DND-41 (cell line): ENCODE measurements around the gene TRAPPC2L.

Source experiments
- ATAC-seq: fragments of 200-7000 bp; cut with Tn5 transposase; 3 replicates; pipeline ENCODE4 v1.9.1; 2021; ENCODE audit warnings: low read depth; ENCODE audit not compliant: insufficient read depth
- DNase-seq: peaks from one replicate; pipeline ENCODE4 v3.0.0-alpha.2; 2020
- H2AFZ ChIP-seq: 2 replicates; pipeline ENCODE4 v1.6.0; 2012; ENCODE audit warnings: low read depth, low read length
- H3K27ac ChIP-seq: 2 replicates; pipeline ENCODE4 v1.5.1; 2012; ENCODE audit warnings: low read length, inconsistent platforms
- H3K27me3 ChIP-seq: fragments of 200-600 bp; sonication (generic); 2 replicates; pipeline ENCODE4 v1.6.0; 2012; ENCODE audit warnings: low read length, mild to moderate bottlenecking, inconsistent platforms; ENCODE audit not compliant: insufficient read depth, poor library complexity
- H3K36me3 ChIP-seq: 2 replicates; pipeline ENCODE4 v1.5.1; 2012; ENCODE audit warnings: low read length, inconsistent platforms; ENCODE audit not compliant: insufficient read depth
- H3K4me1 ChIP-seq: 2 replicates; pipeline ENCODE4 v1.5.1; 2012; ENCODE audit warnings: mild to moderate bottlenecking, low read length; ENCODE audit not compliant: insufficient read depth
- H3K4me2 ChIP-seq: 2 replicates; pipeline ENCODE4 v1.6.0; 2012; ENCODE audit warnings: mild to moderate bottlenecking, moderate library complexity, low read length, inconsistent platforms; ENCODE audit not compliant: insufficient read depth
- H3K4me3 ChIP-seq, 2 experiments: fragments of 200-600 bp in 1 of 2; shearing (Covaris generic) in 1 of 2; 2 replicates each; pipeline ENCODE4 v1.5.1; 2012 to 2016; ENCODE audit warnings: inconsistent platforms in 2 of 2, low read length in 2 of 2, mild to moderate bottlenecking in 2 of 2, low read depth in 1 of 2, moderate library complexity in 1 of 2
- H3K79me2 ChIP-seq: 2 replicates; pipeline ENCODE4 v1.6.0; 2012; ENCODE audit warnings: low read length, inconsistent platforms; ENCODE audit not compliant: insufficient read depth
- H3K9ac ChIP-seq: 2 replicates; pipeline ENCODE4 v1.6.0; 2012; ENCODE audit warnings: low read depth, mild to moderate bottlenecking, inconsistent platforms, low read length, moderate library complexity
- H3K9me3 ChIP-seq: 2 replicates; pipeline ENCODE4 v1.5.1; 2012; ENCODE audit warnings: low read length, moderate library complexity, mild to moderate bottlenecking, inconsistent platforms; ENCODE audit not compliant: insufficient read depth, severe bottlenecking
- H4K20me1 ChIP-seq: 2 replicates; pipeline ENCODE4 v1.6.0; 2012; ENCODE audit warnings: low read length; ENCODE audit not compliant: insufficient read depth
- EZH2 ChIP-seq: IDR thresholded peaks from 3 replicates; pipeline ENCODE4 v1.6.1; 2012; ENCODE audit warnings: borderline replicate concordance, low read depth, mild to moderate bottlenecking, moderate library complexity, low read length, inconsistent platforms; ENCODE audit not compliant: severe bottlenecking
- TF ChIP-seq, protein P1 (sequence below): IDR thresholded peaks from 2 replicates; pipeline ENCODE4 v1.5.1; 2012; ENCODE audit warnings: borderline replicate concordance, low read length, moderate library complexity, mild to moderate bottlenecking; ENCODE audit not compliant: poor library complexity, severe bottlenecking; ENCODE audit errors: extremely low read depth

The TRAPPC2L gene

DNA sequence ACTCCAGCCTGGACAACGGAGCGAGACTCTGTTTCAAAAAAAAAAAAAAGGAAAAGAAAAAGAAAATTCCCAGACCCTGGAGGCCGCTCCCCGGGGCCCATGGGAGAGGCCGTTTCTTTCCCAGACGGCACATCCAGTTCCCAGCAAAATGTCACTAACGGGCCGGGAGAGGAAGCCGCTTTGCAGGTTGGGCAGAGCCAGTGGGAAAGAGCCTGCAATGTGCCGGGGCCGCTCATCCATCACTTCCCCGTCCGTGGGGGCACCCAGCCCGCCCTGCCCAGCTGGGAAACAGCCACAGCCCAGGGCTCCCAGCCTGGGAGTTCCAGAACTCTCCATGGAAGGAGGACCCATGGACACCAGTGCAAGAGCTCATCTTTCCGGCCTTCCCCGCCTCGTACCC lies 51.4 kb downstream of the TRAPPC2L start:
- Histone ChIP-seq H3K4me2 (no peak overlapping the region), H3K27ac (no peak overlapping the region), H3K4me1 (no peaks in the 10 kb centered on the region), H3K4me3 (no peak overlapping the region), H3K79me2 (no peaks in the 10 kb centered on the region), H3K27me3 (no peaks in the 10 kb centered on the region), H2AFZ (no peak overlapping the region), H4K20me1 (peaks cover 11% of the 10 kb centered on the region; the same call in 1 of the 2 replicates), H3K9me3 (no peaks in the 10 kb centered on the region), H3K36me3 (no peaks in the 10 kb centered on the region), H3K9ac (no peak overlapping the region)
- no peak for TF ChIP-seq EZH2
- TF ChIP-seq, protein P1, sequence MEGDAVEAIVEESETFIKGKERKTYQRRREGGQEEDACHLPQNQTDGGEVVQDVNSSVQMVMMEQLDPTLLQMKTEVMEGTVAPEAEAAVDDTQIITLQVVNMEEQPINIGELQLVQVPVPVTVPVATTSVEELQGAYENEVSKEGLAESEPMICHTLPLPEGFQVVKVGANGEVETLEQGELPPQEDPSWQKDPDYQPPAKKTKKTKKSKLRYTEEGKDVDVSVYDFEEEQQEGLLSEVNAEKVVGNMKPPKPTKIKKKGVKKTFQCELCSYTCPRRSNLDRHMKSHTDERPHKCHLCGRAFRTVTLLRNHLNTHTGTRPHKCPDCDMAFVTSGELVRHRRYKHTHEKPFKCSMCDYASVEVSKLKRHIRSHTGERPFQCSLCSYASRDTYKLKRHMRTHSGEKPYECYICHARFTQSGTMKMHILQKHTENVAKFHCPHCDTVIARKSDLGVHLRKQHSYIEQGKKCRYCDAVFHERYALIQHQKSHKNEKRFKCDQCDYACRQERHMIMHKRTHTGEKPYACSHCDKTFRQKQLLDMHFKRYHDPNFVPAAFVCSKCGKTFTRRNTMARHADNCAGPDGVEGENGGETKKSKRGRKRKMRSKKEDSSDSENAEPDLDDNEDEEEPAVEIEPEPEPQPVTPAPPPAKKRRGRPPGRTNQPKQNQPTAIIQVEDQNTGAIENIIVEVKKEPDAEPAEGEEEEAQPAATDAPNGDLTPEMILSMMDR, result no peak
- DNase-seq, result no peak
- no peak for ATAC-seq

DNA sequence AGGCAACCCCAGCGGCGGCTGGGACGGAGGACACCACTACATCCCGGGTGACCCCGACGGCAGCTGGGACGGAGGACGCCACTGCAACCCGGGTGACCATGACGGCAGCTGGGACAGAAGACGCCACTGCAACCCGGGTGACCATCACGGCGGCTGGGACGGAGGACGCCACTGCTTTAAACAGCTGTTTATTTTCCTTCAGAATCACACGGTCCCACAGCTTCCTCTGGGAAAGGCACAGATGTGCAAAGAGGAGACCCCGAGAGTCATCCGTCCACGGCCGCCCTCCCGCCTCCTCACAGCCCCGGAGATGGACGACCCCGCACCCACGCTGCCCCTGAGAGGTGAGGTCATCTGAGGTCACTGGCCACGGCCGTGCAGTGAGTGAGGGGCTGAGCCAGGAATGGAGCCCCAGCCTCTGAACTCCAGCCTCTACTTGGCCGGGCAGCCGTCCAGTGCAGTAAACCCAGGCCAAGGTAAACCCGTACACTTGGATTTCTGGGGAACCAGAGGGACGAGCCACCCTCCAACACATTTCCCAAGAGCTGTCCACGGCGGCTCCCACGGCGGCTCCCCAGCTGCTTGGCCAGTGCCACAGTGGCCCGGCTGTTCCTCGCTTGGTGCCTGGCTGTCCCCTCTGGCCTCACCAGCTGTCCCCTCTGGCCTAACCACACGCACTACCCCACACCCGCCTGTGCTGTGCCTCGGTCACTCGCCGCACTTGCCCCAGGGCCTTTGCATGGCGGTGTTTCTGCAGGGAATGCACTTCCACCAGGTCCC lies 52.7 kb downstream of the TRAPPC2L start:
- no peak overlapping the region for H3K9ac ChIP-seq
- DNase-seq (no peak), ATAC-seq (no peak)
- H3K4me1 ChIP-seq, result no peaks in the 10 kb centered on the region
- H4K20me1 ChIP-seq, result 0 out of 2 replicates have a peak, but pooled peaks cover 11% of the 10 kb centered on the region
- no peak overlapping the region for H2AFZ ChIP-seq
- TF ChIP-seq, protein P1, result no peak
- TF ChIP-seq EZH2, result no peak
- H3K27me3 ChIP-seq, result no peaks in the 10 kb centered on the region
- H3K27ac ChIP-seq, result no peak overlapping the region
- H3K9me3 ChIP-seq, result no peaks in the 10 kb centered on the region
- H3K4me2 ChIP-seq, result no peak overlapping the region
- H3K36me3 ChIP-seq, result no peaks in the 10 kb centered on the region
- H3K79me2 ChIP-seq, result no peaks in the 10 kb centered on the region
- no peak overlapping the region for H3K4me3 ChIP-seq

DNA sequence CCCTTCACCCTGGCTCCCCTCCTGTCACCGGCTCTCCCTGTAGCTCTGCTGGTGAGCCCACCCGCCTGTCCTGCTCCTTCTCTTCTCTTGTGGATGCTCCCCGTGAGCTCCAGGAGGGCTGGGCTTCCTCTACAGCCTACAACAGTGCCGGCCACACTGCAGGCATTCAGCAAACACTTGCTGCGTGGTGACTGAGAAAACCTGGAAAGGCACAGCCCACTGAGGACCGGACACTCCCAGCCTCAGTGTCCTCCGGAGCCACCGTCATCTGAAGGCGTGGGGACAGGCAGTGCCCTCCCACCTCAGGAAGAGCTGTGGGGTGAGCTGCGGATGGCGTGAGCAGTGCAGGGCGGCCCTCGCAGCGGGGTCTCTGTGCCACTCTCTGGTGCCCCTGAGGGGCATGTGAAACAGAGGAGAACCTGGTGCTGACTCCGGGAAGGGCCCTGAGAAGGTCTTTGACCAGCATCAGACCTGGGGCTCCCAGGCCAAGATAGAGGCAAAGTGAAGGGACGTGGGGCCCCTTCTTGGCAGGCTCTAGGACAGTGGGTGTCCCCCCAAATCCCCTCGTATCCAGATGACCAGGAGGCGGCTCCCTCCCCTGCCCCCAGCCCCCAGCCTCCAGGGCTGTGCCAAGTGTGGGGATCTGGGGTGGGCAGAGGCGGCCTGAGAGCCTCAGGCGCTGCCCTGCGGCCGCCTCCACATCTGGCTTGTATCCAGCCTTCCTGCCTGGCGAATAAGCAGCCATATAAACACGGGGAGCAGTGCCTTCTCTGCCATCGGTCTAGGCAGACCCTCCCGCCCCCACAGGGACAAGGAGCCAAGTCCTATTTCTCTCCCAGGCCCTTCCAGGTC lies 53.6 kb downstream of the TRAPPC2L start:
- H3K4me2 ChIP-seq, result no peak overlapping the region
- no peak overlapping the region for H3K4me3 ChIP-seq
- H3K79me2 ChIP-seq, result no peaks in the 10 kb centered on the region
- no peaks in the 10 kb centered on the region for H3K9me3 ChIP-seq
- no peaks in the 10 kb centered on the region for H3K27me3 ChIP-seq
- no peak overlapping the region for H3K9ac ChIP-seq
- H3K36me3 ChIP-seq, result no peaks in the 10 kb centered on the region
- no peak for ATAC-seq
- DNase-seq, result no peak
- no peak overlapping the region for H2AFZ ChIP-seq
- no peak for TF ChIP-seq EZH2
- TF ChIP-seq, protein P1, result no peak
- no peak overlapping the region for H3K27ac ChIP-seq
- H4K20me1 ChIP-seq, result 0 out of 2 replicates have a peak, but pooled peaks cover 11% of the 10 kb centered on the region
- no peaks in the 10 kb centered on the region for H3K4me1 ChIP-seq
